Stimulated activated CD8-positive, alpha-beta memory T cell treated with anti-CD3 and anti-CD28 coated beads, Interleukin-4, amount 100 ng/mL, for 48 hours (primary cell): ENCODE data around the gene COIL.
A peak's percentile ranks its signal among the peaks of the same experiment; 100 is the strongest.
"Not testable (repeated sequence)": the region's sequence is repeated elsewhere in the genome, so short reads cannot be mapped to it uniquely, and the experiment has no call there.

Experiments
- DNase-seq: peaks from one replicate; pipeline ENCODE4 v3.0.0-alpha.2; 2020

COIL gene

GRCh38 chr17:56977673-56978395 lies 17.0 kb upstream of the COIL start, which contains the start of gene SCPEP1:
Gene SCPEP1 (plus strand): TSS chr17:56978131. CDS start chr17:56978160, 29 bp downstream.
- DNase-seq: peak; percentile 84

- no peak for DNase-seq
Measured at GRCh38 chr17:56976941-56977608, 16.2 kb upstream of the COIL start.

GRCh38 chr17:56975656-56976055 lies 14.8 kb upstream of the COIL start:
- no peak for DNase-seq

GRCh38 chr17:56974055-56974454 lies 13.2 kb upstream of the COIL start:
- no peak for DNase-seq

GRCh38 chr17:56973520-56973919 lies 12.7 kb upstream of the COIL start:
- no peak for DNase-seq

GRCh38 chr17:56972111-56972730 lies 11.4 kb upstream of the COIL start:
- DNase-seq: no peak

- no peak for DNase-seq
Measured at GRCh38 chr17:56970974-56971373, 10.1 kb upstream of the COIL start.

GRCh38 chr17:56966338-56966737 lies 5.5 kb upstream of the COIL start:
- no peak for DNase-seq

GRCh38 chr17:56965681-56966080 lies 4.8 kb upstream of the COIL start:
- not testable (repeated sequence) for DNase-seq

- not testable (repeated sequence) for DNase-seq
Measured at GRCh38 chr17:56965241-56965640, 4.4 kb upstream of the COIL start.

GRCh38 chr17:56956992-56957391 lies 3.9 kb downstream of the COIL start:
- no peak for DNase-seq

GRCh38 chr17:56949595-56949994 lies 11.3 kb downstream of the COIL start:
- DNase-seq: no peak

- no peak for DNase-seq
Measured at GRCh38 chr17:56948491-56948890, 12.4 kb downstream of the COIL start.

- DNase-seq: no peak
Measured at GRCh38 chr17:56947741-56948140, 13.1 kb downstream of the COIL start.

- DNase-seq: no peak
Measured at GRCh38 chr17:56945938-56946505, 14.8 kb downstream of the COIL start.

GRCh38 chr17:56943505-56944125 lies 17.2 kb downstream of the COIL start:
- DNase-seq: no peak

- DNase-seq: no peak
Measured at GRCh38 chr17:56939869-56940484, 20.9 kb downstream of the COIL start.

- DNase-seq: not testable (repeated sequence)
Measured at GRCh38 chr17:56938206-56938605, 22.6 kb downstream of the COIL start.

- no peak for DNase-seq
Measured at GRCh38 chr17:56937687-56938086, 23.2 kb downstream of the COIL start.

GRCh38 chr17:56936697-56937322 lies 24.0 kb downstream of the COIL start:
- no peak for DNase-seq

- DNase-seq: no peak
Measured at GRCh38 chr17:56935461-56935860, 25.4 kb downstream of the COIL start.

GRCh38 chr17:56934280-56934679 lies 26.6 kb downstream of the COIL start:
- no peak for DNase-seq
